KMS-11 (cell line): ENCODE data around the gene GNB1.
"Not testable (repeated sequence)": the region's sequence is repeated elsewhere in the genome, so short reads cannot be mapped to it uniquely, and the experiment has no call there.

Source experiments
- H2AFZ ChIP-seq: fragments of 200-600 bp; sonication (generic); 2 replicates; pipeline ENCODE4 v1.6.1; 2016; ENCODE audit warnings: antibody characterized with exemption, mixed run types, low read depth
- H3K27ac ChIP-seq: fragments of 200-600 bp; sonication (generic); 2 replicates; pipeline ENCODE4 v1.6.1; 2016; ENCODE audit warnings: mild to moderate bottlenecking, mixed run types
- H3K27me3 ChIP-seq: fragments of 200-600 bp; sonication (generic); 2 replicates; pipeline ENCODE4 v1.6.1; 2017; ENCODE audit warnings: mild to moderate bottlenecking, low read depth, mixed run types, moderate library complexity; ENCODE audit not compliant: insufficient read depth
- H3K36me3 ChIP-seq: fragments of 200-600 bp; sonication (generic); 2 replicates; pipeline ENCODE4 v1.6.1; 2017; ENCODE audit warnings: mild to moderate bottlenecking, mixed run types; ENCODE audit not compliant: insufficient read depth
- H3K4me1 ChIP-seq: fragments of 200-600 bp; sonication (generic); 2 replicates; pipeline ENCODE4 v1.6.1; 2016; ENCODE audit warnings: mild to moderate bottlenecking, low read depth, mixed run types; ENCODE audit not compliant: poor library complexity, severe bottlenecking
- H3K4me2 ChIP-seq: fragments of 200-600 bp; sonication (generic); 2 replicates; pipeline ENCODE4 v1.7.0; 2016; ENCODE audit warnings: mild to moderate bottlenecking, mixed run types
- H3K4me3 ChIP-seq: fragments of 200-600 bp; sonication (generic); IDR thresholded peaks from 2 replicates; pipeline ENCODE4 v1.6.1; 2017; ENCODE audit warnings: low read depth, low read length, mixed read lengths; ENCODE audit not compliant: insufficient read depth
- H3K79me2 ChIP-seq: fragments of 200-600 bp; sonication (generic); 2 replicates; pipeline ENCODE4 v1.6.1; 2016; ENCODE audit warnings: low read depth, mixed run types; ENCODE audit not compliant: insufficient read depth
- H3K9ac ChIP-seq: fragments of 200-600 bp; sonication (generic); 2 replicates; pipeline ENCODE4 v1.6.1; 2016; ENCODE audit warnings: mild to moderate bottlenecking, mixed run types
- H4K20me1 ChIP-seq: fragments of 200-600 bp; sonication (generic); 2 replicates; pipeline ENCODE4 v1.6.1; 2016; ENCODE audit warnings: mild to moderate bottlenecking, mixed run types; ENCODE audit not compliant: insufficient read depth

Gene GNB1

GRCh38 chr1:1741013-1741412, 149.9 kb downstream of the GNB1 start:
- H3K4me2 ChIP-seq, H3K27ac ChIP-seq, H3K36me3 ChIP-seq, H2AFZ ChIP-seq, H3K79me2 ChIP-seq, H3K27me3 ChIP-seq, H3K4me3 ChIP-seq, H4K20me1 ChIP-seq, H3K9ac ChIP-seq: not testable (repeated sequence)
- H3K4me1 ChIP-seq = peaks cover 14% of the 10 kb centered on the region

GRCh38 chr1:1738799-1739337, 152.0 kb downstream of the GNB1 start:
- not testable (repeated sequence) for H3K79me2 ChIP-seq, H3K36me3 ChIP-seq, H3K9ac ChIP-seq, H3K4me3 ChIP-seq, H3K27me3 ChIP-seq, H4K20me1 ChIP-seq, H2AFZ ChIP-seq
- Histone ChIP-seq H3K27ac (peak overlapping the region; percentile 52; the same call in 1 of the 2 replicates), H3K4me2 (peak overlapping the region; percentile 21; the same call in 1 of the 2 replicates), H3K4me1 (peaks cover 14% of the 10 kb centered on the region)

GRCh38 chr1:1737675-1738590, 153.0 kb downstream of the GNB1 start:
- not testable (repeated sequence) for H4K20me1 ChIP-seq, H2AFZ ChIP-seq, H3K4me3 ChIP-seq, H3K36me3 ChIP-seq, H3K27me3 ChIP-seq, H3K9ac ChIP-seq, H3K79me2 ChIP-seq
- Histone ChIP-seq H3K27ac (peak overlapping the region; percentile 59), H3K4me1 (peaks cover 10% of the 10 kb centered on the region), H3K4me2 (peak overlapping the region; percentile 14)
